HEK293 (cell line): ENCODE measurements around the gene TCF7L2.

Experiments used
- ELK4 ChIP-seq: IDR thresholded peaks from 2 replicates; pipeline ENCODE4 v1.6.1; 2011; ENCODE audit warnings: mild to moderate bottlenecking, low read depth, low read length, borderline replicate concordance
- HOXA7 ChIP-seq: sonication (generic); formaldehyde crosslinking; IDR thresholded peaks from 2 replicates; pipeline ENCODE4 v1.8.1; 2022; ENCODE audit warnings: missing genetic modification reagents, borderline replicate concordance
- KLF9 ChIP-seq: fragments of 450-650 bp; formaldehyde crosslinking; IDR thresholded peaks from 2 replicates; pipeline ENCODE4 v1.5.1; 2016; ENCODE audit warnings: missing biosample characterization, missing genetic modification characterization, low read depth
- PRDM6 ChIP-seq: fragments of 450-650 bp; formaldehyde crosslinking; IDR thresholded peaks from 2 replicates; pipeline ENCODE4 v1.5.1; 2017; ENCODE audit warnings: missing biosample characterization, missing genetic modification characterization
- REST ChIP-seq: fragments of 450-650 bp; formaldehyde crosslinking; IDR thresholded peaks from 2 replicates; pipeline ENCODE4 v1.5.1; 2016; ENCODE audit warnings: missing biosample characterization, missing genetic modification characterization
- ZBTB11 ChIP-seq: fragments of 450-650 bp; formaldehyde crosslinking; conservative IDR thresholded peaks from 2 replicates; pipeline ENCODE4 v1.5.1; 2016; ENCODE audit warnings: low read depth, missing biosample characterization, missing genetic modification characterization
- ZFP41 ChIP-seq: fragments of 450-650 bp; formaldehyde crosslinking; IDR thresholded peaks from 2 replicates; pipeline ENCODE4 v1.5.1; 2016; ENCODE audit warnings: missing biosample characterization, missing genetic modification characterization, borderline replicate concordance
- ZNF138 ChIP-seq: fragments of 450-650 bp; formaldehyde crosslinking; IDR thresholded peaks from 2 replicates; pipeline ENCODE4 v1.5.1; 2016; ENCODE audit warnings: missing biosample characterization, missing genetic modification characterization, borderline replicate concordance
- ZNF202 ChIP-seq: fragments of 450-650 bp; formaldehyde crosslinking; IDR thresholded peaks from 2 replicates; pipeline ENCODE4 v1.5.1; 2016; ENCODE audit warnings: missing biosample characterization, missing genetic modification characterization, borderline replicate concordance
- ZNF311 ChIP-seq: fragments of 450-650 bp; formaldehyde crosslinking; IDR thresholded peaks from 2 replicates; pipeline ENCODE4 v1.5.1; 2017; ENCODE audit warnings: missing biosample characterization, missing genetic modification characterization, borderline replicate concordance
- ZNF629 ChIP-seq: fragments of 450-650 bp; formaldehyde crosslinking; IDR thresholded peaks from 2 replicates; pipeline ENCODE4 v1.5.1; 2017; ENCODE audit warnings: missing biosample characterization, missing genetic modification characterization
- ZNF677 ChIP-seq: fragments of 450-650 bp; IDR thresholded peaks from 2 replicates; pipeline ENCODE4 v1.5.0; 2018; ENCODE audit warnings: missing biosample characterization, mild to moderate bottlenecking, missing genetic modification characterization, moderate library complexity
- ZSCAN5A ChIP-seq: fragments of 450-650 bp; formaldehyde crosslinking; IDR thresholded peaks from 2 replicates; pipeline ENCODE4 v1.5.1; 2016; ENCODE audit warnings: missing biosample characterization, missing genetic modification characterization
- TF ChIP-seq, protein P1 (sequence below): fragments of 450-650 bp; formaldehyde crosslinking; IDR thresholded peaks from 2 replicates; pipeline ENCODE4 v1.5.1; 2016; ENCODE audit warnings: missing biosample characterization, missing genetic modification characterization

DNA sequence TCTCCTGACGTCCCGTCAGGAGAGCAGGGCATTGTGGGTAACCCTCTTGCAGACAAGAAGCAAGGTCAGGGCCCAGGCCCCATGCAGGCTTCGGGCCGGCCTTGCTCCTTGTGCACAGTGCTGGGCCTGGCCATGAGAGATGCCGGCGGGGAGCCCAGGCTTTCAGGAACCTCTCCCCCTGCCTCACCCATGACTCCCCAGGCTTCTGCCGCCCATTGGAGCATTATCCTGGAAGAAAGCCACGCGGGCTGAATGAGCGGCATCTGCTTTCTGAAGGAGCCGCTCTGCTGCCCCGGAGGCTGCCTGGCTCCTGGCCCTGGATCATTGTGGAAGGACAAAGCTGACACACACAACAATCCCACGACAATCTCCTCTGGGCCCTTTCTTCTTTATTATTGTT is 233.5 kb downstream of the TCF7L2 start:
- TF ChIP-seq, protein P1, sequence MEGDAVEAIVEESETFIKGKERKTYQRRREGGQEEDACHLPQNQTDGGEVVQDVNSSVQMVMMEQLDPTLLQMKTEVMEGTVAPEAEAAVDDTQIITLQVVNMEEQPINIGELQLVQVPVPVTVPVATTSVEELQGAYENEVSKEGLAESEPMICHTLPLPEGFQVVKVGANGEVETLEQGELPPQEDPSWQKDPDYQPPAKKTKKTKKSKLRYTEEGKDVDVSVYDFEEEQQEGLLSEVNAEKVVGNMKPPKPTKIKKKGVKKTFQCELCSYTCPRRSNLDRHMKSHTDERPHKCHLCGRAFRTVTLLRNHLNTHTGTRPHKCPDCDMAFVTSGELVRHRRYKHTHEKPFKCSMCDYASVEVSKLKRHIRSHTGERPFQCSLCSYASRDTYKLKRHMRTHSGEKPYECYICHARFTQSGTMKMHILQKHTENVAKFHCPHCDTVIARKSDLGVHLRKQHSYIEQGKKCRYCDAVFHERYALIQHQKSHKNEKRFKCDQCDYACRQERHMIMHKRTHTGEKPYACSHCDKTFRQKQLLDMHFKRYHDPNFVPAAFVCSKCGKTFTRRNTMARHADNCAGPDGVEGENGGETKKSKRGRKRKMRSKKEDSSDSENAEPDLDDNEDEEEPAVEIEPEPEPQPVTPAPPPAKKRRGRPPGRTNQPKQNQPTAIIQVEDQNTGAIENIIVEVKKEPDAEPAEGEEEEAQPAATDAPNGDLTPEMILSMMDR (tag by site-specific recombination), result no peak
- no peak for TF ChIP-seq HOXA7
- no peak for TF ChIP-seq ZNF629 (tag by site-specific recombination)
- no peak for TF ChIP-seq ZFP41 (tag by site-specific recombination)
- no peak for TF ChIP-seq ZBTB11 (tag by site-specific recombination)
- TF ChIP-seq REST, result no peak
- no peak for TF ChIP-seq PRDM6 (tag by site-specific recombination)
- no peak for TF ChIP-seq ELK4
- no peak for TF ChIP-seq ZNF138 (tag by site-specific recombination)
- TF ChIP-seq ZNF311 (tag by site-specific recombination), result no peak
- no peak for TF ChIP-seq ZNF677 (tag by site-specific recombination)
- no peak for TF ChIP-seq KLF9
- no peak for TF ChIP-seq ZNF202
- TF ChIP-seq ZSCAN5A (tag by site-specific recombination), result no peak
